H9 (cell line): Measurements from ENCODE around the gene SEMA3G. TPM values are rescaled to one million over a fixed set of nuclear protein-coding genes. Genes with fewer than 3 reads are reported as not detected.

Experiments used
- DNase-seq: peaks from one replicate; pipeline ENCODE4 v3.0.0-alpha.2; 2017
- H2AFZ ChIP-seq: one replicate; pipeline ENCODE4 v1.6.1; 2013; ENCODE audit warnings: mild to moderate bottlenecking, low read length, control low read depth, moderate library complexity
- H2AK5ac ChIP-seq: 2 replicates; pipeline ENCODE4 v1.6.1; 2013; ENCODE audit warnings: low read length, control low read depth, mixed read lengths; ENCODE audit not compliant: insufficient read length
- H2BK120ac ChIP-seq: one replicate; pipeline ENCODE4 v1.6.1; 2013; ENCODE audit warnings: low read depth, mild to moderate bottlenecking, low read length, control low read depth, inconsistent platforms; ENCODE audit not compliant: poor library complexity, severe bottlenecking
- H2BK12ac ChIP-seq: 2 replicates; pipeline ENCODE4 v1.6.1; 2013; ENCODE audit warnings: low read length, control low read depth, mixed read lengths, low read depth; ENCODE audit not compliant: insufficient read length
- H2BK15ac ChIP-seq: 2 replicates; pipeline ENCODE4 v1.6.1; 2013; ENCODE audit warnings: low read depth, low read length, control low read depth
- H2BK20ac ChIP-seq: one replicate; pipeline ENCODE4 v1.6.1; 2013; ENCODE audit warnings: low read depth, mild to moderate bottlenecking, low read length, control low read depth, inconsistent platforms; ENCODE audit not compliant: poor library complexity, severe bottlenecking
- H2BK5ac ChIP-seq: 2 replicates; pipeline ENCODE4 v1.6.1; 2013; ENCODE audit warnings: low read length, control low read depth, mixed read lengths; ENCODE audit not compliant: insufficient read length
- H3K14ac ChIP-seq: 2 replicates; pipeline ENCODE4 v1.6.1; 2013; ENCODE audit warnings: low read length, control low read depth; ENCODE audit not compliant: insufficient read depth
- H3K18ac ChIP-seq: 2 replicates; pipeline ENCODE4 v1.6.1; 2013; ENCODE audit warnings: low read depth, mild to moderate bottlenecking, mixed read lengths, low read length, control low read depth; ENCODE audit not compliant: insufficient read length
- H3K23ac ChIP-seq: 2 replicates; pipeline ENCODE4 v1.6.1; 2013; ENCODE audit warnings: low read length, control low read depth, mixed read lengths, low read depth; ENCODE audit not compliant: insufficient read length
- H3K23me2 ChIP-seq: 2 replicates; pipeline ENCODE4 v1.6.1; 2013; ENCODE audit warnings: low read depth, mild to moderate bottlenecking, mixed read lengths, low read length, control low read depth; ENCODE audit not compliant: insufficient read length, poor library complexity, severe bottlenecking
- H3K27ac ChIP-seq: 2 replicates; pipeline ENCODE4 v1.5.1; 2013; ENCODE audit warnings: low read length, control low read depth, mixed read lengths, low read depth; ENCODE audit not compliant: insufficient read length
- H3K27me3 ChIP-seq: 2 replicates; pipeline ENCODE4 v1.6.1; 2013; ENCODE audit warnings: low read length, control low read depth, inconsistent platforms; ENCODE audit not compliant: insufficient read depth
- H3K4ac ChIP-seq: 2 replicates; pipeline ENCODE4 v1.6.1; 2013; ENCODE audit warnings: low read depth, mild to moderate bottlenecking, control low read depth, inconsistent platforms, low read length, moderate library complexity
- H3K4me1 ChIP-seq: 2 replicates; pipeline ENCODE4 v1.6.1; 2013; ENCODE audit warnings: low read length, control low read depth, inconsistent platforms; ENCODE audit not compliant: insufficient read depth
- H3K4me2 ChIP-seq: 2 replicates; pipeline ENCODE4 v1.6.1; 2013; ENCODE audit warnings: low read length, control low read depth, mixed read lengths; ENCODE audit not compliant: insufficient read length, insufficient read depth
- H3K56ac ChIP-seq: 2 replicates; pipeline ENCODE4 v1.6.1; 2013; ENCODE audit warnings: low read depth, mild to moderate bottlenecking, mixed read lengths, low read length, control low read depth; ENCODE audit not compliant: insufficient read length
- H3K79me1 ChIP-seq: 2 replicates; pipeline ENCODE4 v1.6.1; 2013; ENCODE audit warnings: low read depth, mild to moderate bottlenecking, moderate library complexity, low read length, control low read depth, inconsistent platforms; ENCODE audit not compliant: insufficient read depth, poor library complexity, severe bottlenecking
- H3K79me2 ChIP-seq: 2 replicates; pipeline ENCODE4 v1.6.1; 2013; ENCODE audit warnings: low read length, control low read depth, inconsistent platforms; ENCODE audit not compliant: insufficient read depth
- H3K9ac ChIP-seq: 2 replicates; pipeline ENCODE4 v1.6.1; 2013; ENCODE audit warnings: low read length, control low read depth, mixed read lengths; ENCODE audit not compliant: insufficient read length; ENCODE audit errors: extremely low read depth
- H3K9me3 ChIP-seq: one replicate; pipeline ENCODE4 v1.6.1; 2013; ENCODE audit warnings: low read depth, low read length, inconsistent platforms; ENCODE audit not compliant: control insufficient read depth
- H3T11ph ChIP-seq: one replicate; pipeline ENCODE4 v1.6.1; 2013; ENCODE audit warnings: mild to moderate bottlenecking, low read length, control low read depth, inconsistent platforms
- H4K20me1 ChIP-seq: one replicate; pipeline ENCODE4 v1.6.1; 2013; ENCODE audit not compliant: control insufficient read depth, insufficient read length, insufficient read depth
- H4K5ac ChIP-seq: 2 replicates; pipeline ENCODE4 v1.6.1; 2013; ENCODE audit warnings: low read depth, mild to moderate bottlenecking, mixed read lengths, low read length, control low read depth; ENCODE audit not compliant: insufficient read length
- H4K8ac ChIP-seq: replicated peaks from 2 replicates; pipeline ENCODE4 v1.6.1; 2013; ENCODE audit warnings: low read length, control low read depth, mixed read lengths, low read depth; ENCODE audit not compliant: insufficient read length
- H4K91ac ChIP-seq: 2 replicates; pipeline ENCODE4 v1.6.1; 2013; ENCODE audit warnings: low read depth, mild to moderate bottlenecking, moderate library complexity, mixed read lengths, low read length, control low read depth; ENCODE audit not compliant: insufficient read length
- H3K27ac Mint-ChIP-seq, 3 experiments: 2 replicates in 2 of 3; 3 replicates in 1 of 3; pipeline ENCODE4 v1.8.0; 2020 to 2021; ENCODE audit warnings: mixed read lengths in 3 of 3, mild to moderate bottlenecking in 1 of 3, moderate library complexity in 1 of 3
- H3K27me3 Mint-ChIP-seq: 2 replicates; pipeline ENCODE4 v1.8.0; 2021; ENCODE audit warnings: low read depth, mild to moderate bottlenecking, moderate library complexity, mixed read lengths
- H3K36me3 Mint-ChIP-seq, 3 experiments: 2 replicates in 2 of 3; 3 replicates in 1 of 3; pipeline ENCODE4 v1.8.0; 2020 to 2021; ENCODE audit warnings: low read depth in 3 of 3, mixed read lengths in 3 of 3; ENCODE audit not compliant: insufficient read depth in 1 of 3
- H3K4me1 Mint-ChIP-seq, 2 experiments: 2 replicates each; pipeline ENCODE4 v1.8.0; 2020; ENCODE audit warnings: mixed read lengths in 2 of 2
- H3K4me3 Mint-ChIP-seq, 2 experiments: 2 replicates in 1 of 2; 3 replicates in 1 of 2; pipeline ENCODE4 v1.8.0; 2020 to 2021; ENCODE audit warnings: mild to moderate bottlenecking in 2 of 2, mixed read lengths in 2 of 2, moderate library complexity in 1 of 2
- H3K9me3 Mint-ChIP-seq, 2 experiments: 2 replicates in 1 of 2; 3 replicates in 1 of 2; pipeline ENCODE4 v1.8.0; 2020; ENCODE audit warnings: mild to moderate bottlenecking in 2 of 2, mixed read lengths in 2 of 2, moderate library complexity in 1 of 2
- CTCF ChIP-seq: fragments of 200-600 bp; sonication (generic); conservative IDR thresholded peaks from 3 replicates; pipeline ENCODE4 v1.8.0; 2021; ENCODE audit warnings: antibody characterized with exemption, mild to moderate bottlenecking
- WGBS: extraction: QIAGEN DNeasy Blood & Tissue Kit; methylation state at CpG from one replicate; pipeline ENCODE4 v1.1.7; 2013; ENCODE audit warnings: missing lambda C conversion rate, low lambda C conversion rate, mixed read lengths; ENCODE audit not compliant: insufficient read length; ENCODE audit errors: extremely low coverage; 5-methylcytosine and 5-hydroxymethylcytosine counted together
- total RNA-seq: library from RNA; stranded (reverse); gene quantifications from 2 replicates; pipeline ENCODE4 v1.2.1, GENCODE V29; 2021

SEMA3G gene
- total RNA-seq, 1 experiment from 2014 or later = 2.4 TPM

GRCh38 chr3:52385157-52385556 is 59.7 kb downstream of the SEMA3G start:
- Mint-ChIP-seq H3K36me3 (no peaks in the 10 kb centered on the region), H3K4me1 (peaks cover 10 to 14% of the 10 kb centered on the region in 2 experiments), H3K4me3 (no peak overlapping the region), H3K9me3 (no peaks in the 10 kb centered on the region), H3K27ac (peak overlapping the region in 2 of 3 experiments; percentile 18 to 90; a peak in 3 of 7 replicates), H3K27me3 (peaks cover 7% of the 10 kb centered on the region)
- no peak overlapping the region for H4K91ac ChIP-seq
- H3K4me1 ChIP-seq = no peaks in the 10 kb centered on the region
- H3K27me3 ChIP-seq = no peaks in the 10 kb centered on the region
- no peak overlapping the region for H3K4me2 ChIP-seq
- H2AFZ ChIP-seq = no peak overlapping the region
- H3K9me3 ChIP-seq = no peaks in the 10 kb centered on the region
- peak; percentile 93 for DNase-seq
- H3K23ac ChIP-seq = no peak overlapping the region
- H3K79me1 ChIP-seq = no peaks in the 10 kb centered on the region
- H2BK12ac ChIP-seq = no peak overlapping the region
- no peaks in the 10 kb centered on the region for H4K20me1 ChIP-seq
- no peak overlapping the region for H3K4ac ChIP-seq
- H3T11ph ChIP-seq = no peak overlapping the region
- peak; percentile 94 for TF ChIP-seq CTCF
- no peak overlapping the region for H4K8ac ChIP-seq
- no peak overlapping the region for H2BK20ac ChIP-seq
- H3K56ac ChIP-seq = no peak overlapping the region
- H2BK15ac ChIP-seq = no peak overlapping the region
- H3K14ac ChIP-seq = no peak overlapping the region
- no peak overlapping the region for H2AK5ac ChIP-seq
- no CpG with 5 or more reads among the region's 10 CpGs for WGBS
- H3K27ac ChIP-seq = no peak overlapping the region
- H3K79me2 ChIP-seq = no peaks in the 10 kb centered on the region
- H3K23me2 ChIP-seq = no peaks in the 10 kb centered on the region
- H4K5ac ChIP-seq = no peak overlapping the region
- no peak overlapping the region for H2BK5ac ChIP-seq
- H2BK120ac ChIP-seq = no peak overlapping the region
- H3K9ac ChIP-seq = no peak overlapping the region
- H3K18ac ChIP-seq = no peak overlapping the region
